ENCODE results near the gene SYTL4. TPM values are rescaled to one million over a fixed set of nuclear protein-coding genes. Genes with fewer than 3 reads are reported as not detected.

The SYTL4 gene
- total RNA-seq, 4 donors from 2014 or later, result 32.9 to 338 (median 52.6) TPM

GRCh38 chrX:100695302-100695701 lies 36.6 kb downstream of the SYTL4 start:
- H3K27me3 ChIP-seq, result peaks cover 0 to 13% of the 10 kb centered on the region in 2 donors
- 70 to 87% methylated on average over 2 of the region's 2 CpGs for WGBS, 2 donors
- peaks cover 0 to 8% (median 0%) of the 10 kb centered on the region in 3 donors for H3K36me3 ChIP-seq
- no peak overlapping the region for H3K27ac ChIP-seq
- H3K4me1 ChIP-seq, result no peaks in the 10 kb centered on the region
- no peaks in the 10 kb centered on the region for H3K9me3 ChIP-seq
- no peak overlapping the region for H3K4me3 ChIP-seq
- no peak for TF ChIP-seq CTCF (IDR thresholded peaks at IDR 0.05)
- TF ChIP-seq POLR2A (IDR thresholded peaks at IDR 0.05), result no peak
- no peak for TF ChIP-seq EP300 (IDR thresholded peaks at IDR 0.05)
- DNase-seq (ENCODE audit: low spot score in 2 of 2), result no peak

- 29 to 69% methylated on average over 2 of the region's 2 CpGs for WGBS, 2 donors
- no peak overlapping the region for H3K4me3 ChIP-seq
- TF ChIP-seq EP300 (IDR thresholded peaks at IDR 0.05) (no peak), POLR2A (IDR thresholded peaks at IDR 0.05) (no peak), CTCF (IDR thresholded peaks at IDR 0.05) (no peak)
- peaks cover 0 to 20% (median 0%) of the 10 kb centered on the region in 3 donors for H3K36me3 ChIP-seq
- no peaks in the 10 kb centered on the region for H3K9me3 ChIP-seq
- peaks cover 0 to 16% of the 10 kb centered on the region in 2 donors for H3K27me3 ChIP-seq
- H3K27ac ChIP-seq, result no peak overlapping the region
- DNase-seq (ENCODE audit: low spot score in 2 of 2), result no peak
- no peaks in the 10 kb centered on the region for H3K4me1 ChIP-seq
Observed at GRCh38 chrX:100687546-100687945, 44.4 kb downstream of the SYTL4 start.

- no peak overlapping the region for H3K4me3 ChIP-seq
- peaks cover 0 to 16% of the 10 kb centered on the region in 2 donors for H3K27me3 ChIP-seq
- H3K27ac ChIP-seq, result no peak overlapping the region
- no peaks in the 10 kb centered on the region for H3K4me1 ChIP-seq
- TF ChIP-seq CTCF (IDR thresholded peaks at IDR 0.05), result no peak
- TF ChIP-seq EP300 (IDR thresholded peaks at IDR 0.05), result no peak
- TF ChIP-seq POLR2A (IDR thresholded peaks at IDR 0.05), result no peak
- no peak for DNase-seq (ENCODE audit: low spot score in 2 of 2)
- WGBS, 2 donors, result 69 to 81% methylated on average over 6 of the region's 6 CpGs
- no peaks in the 10 kb centered on the region for H3K9me3 ChIP-seq
- peaks cover 0 to 20% (median 0%) of the 10 kb centered on the region in 3 donors for H3K36me3 ChIP-seq
Observed at GRCh38 chrX:100687128-100687527, 44.8 kb downstream of the SYTL4 start.

- DNase-seq (ENCODE audit: low spot score in 2 of 2), result no peak
- H3K27ac ChIP-seq, result peak overlapping the region in 1 of 4 donors; percentile 27
- H3K9me3 ChIP-seq, result no peaks in the 10 kb centered on the region
- no peaks in the 10 kb centered on the region for H3K4me1 ChIP-seq
- H3K4me3 ChIP-seq, result no peak overlapping the region
- WGBS, 2 donors, result 14 to 25% methylated on average over 1 of the region's 1 CpG
- peaks cover 0 to 20% (median 0%) of the 10 kb centered on the region in 3 donors for H3K36me3 ChIP-seq
- peaks cover 0 to 15% of the 10 kb centered on the region in 2 donors for H3K27me3 ChIP-seq
- TF ChIP-seq POLR2A (IDR thresholded peaks at IDR 0.05) (no peak), EP300 (IDR thresholded peaks at IDR 0.05) (no peak), CTCF (IDR thresholded peaks at IDR 0.05) (peak in 2 of 5 experiments; percentile 1 to 15)
Observed at GRCh38 chrX:100685997-100686305, 46.0 kb downstream of the SYTL4 start.

GRCh38 chrX:100685284-100685996 lies 46.5 kb downstream of the SYTL4 start:
- peak overlapping the region in 2 of 4 donors; percentile 15 to 27 for H3K27ac ChIP-seq
- WGBS, 2 donors, result 22 to 28% methylated on average over 5 of the region's 5 CpGs
- H3K9me3 ChIP-seq, result no peaks in the 10 kb centered on the region
- DNase-seq (ENCODE audit: low spot score in 2 of 2), result peak; percentile 65 to 86
- TF ChIP-seq POLR2A (IDR thresholded peaks at IDR 0.05) (no peak), CTCF (IDR thresholded peaks at IDR 0.05) (peak; percentile 51 to 96 (median 78)), EP300 (IDR thresholded peaks at IDR 0.05) (no peak)
- no peak overlapping the region for H3K4me3 ChIP-seq
- peaks cover 0 to 17% (median 0%) of the 10 kb centered on the region in 3 donors for H3K36me3 ChIP-seq
- peaks cover 0 to 16% of the 10 kb centered on the region in 2 donors for H3K27me3 ChIP-seq
- no peaks in the 10 kb centered on the region for H3K4me1 ChIP-seq
